Measurements from ENCODE around the gene NUDT14.
A peak's percentile ranks its signal among the peaks of the same experiment; 100 is the strongest.

Gene NUDT14

DNA sequence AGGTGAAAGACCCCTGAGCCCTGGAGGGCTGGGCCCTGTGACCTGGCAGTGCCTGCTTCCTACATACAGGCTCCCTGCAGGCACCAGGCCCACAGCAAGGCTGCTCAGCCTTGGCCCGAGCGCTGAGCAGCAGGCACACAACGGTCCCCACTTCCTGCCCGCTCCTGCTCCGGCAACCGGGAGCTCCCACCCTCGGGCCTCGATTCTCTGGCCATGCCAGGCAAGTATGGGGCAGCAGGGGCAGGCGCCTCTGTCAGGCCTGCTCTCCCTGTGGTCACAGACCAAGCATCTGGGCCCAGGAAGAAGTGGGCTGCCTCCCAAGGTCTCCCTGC lies 30.6 kb upstream of the NUDT14 start:
- no peak for DNase-seq

DNA sequence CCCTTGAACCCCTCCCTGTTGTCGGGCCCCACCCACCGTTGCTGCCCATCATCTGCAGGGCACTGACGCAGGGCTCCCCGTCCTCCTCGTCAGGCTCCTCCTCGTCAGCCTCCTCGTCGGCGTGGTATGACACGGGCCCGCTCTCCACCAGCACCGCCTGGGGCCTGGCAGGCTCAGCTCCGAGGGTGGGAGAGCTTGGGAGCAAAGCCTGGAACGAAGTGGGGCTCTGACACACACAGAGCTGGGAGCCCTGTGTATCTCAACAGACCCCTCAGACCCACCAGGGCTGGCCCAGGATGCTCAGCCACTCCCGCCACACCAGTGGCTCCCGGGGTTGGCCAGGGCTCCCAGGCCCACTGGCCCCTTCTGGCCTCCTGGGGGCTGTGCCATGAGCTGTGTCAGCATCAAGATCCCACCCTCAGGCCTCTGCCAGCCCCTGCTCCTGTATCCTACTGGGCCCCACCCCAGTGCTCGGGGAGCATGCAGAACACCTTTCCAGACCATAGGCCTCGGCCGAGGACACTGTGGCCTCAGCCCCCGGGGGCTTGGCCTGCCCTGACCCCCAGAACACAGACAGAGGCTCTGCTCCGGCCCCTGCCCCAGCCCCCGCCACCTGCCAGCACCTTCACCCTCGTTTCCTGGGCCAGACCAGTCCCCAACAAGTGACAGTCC lies 30.1 kb upstream of the NUDT14 start:
- no peak for DNase-seq

DNA sequence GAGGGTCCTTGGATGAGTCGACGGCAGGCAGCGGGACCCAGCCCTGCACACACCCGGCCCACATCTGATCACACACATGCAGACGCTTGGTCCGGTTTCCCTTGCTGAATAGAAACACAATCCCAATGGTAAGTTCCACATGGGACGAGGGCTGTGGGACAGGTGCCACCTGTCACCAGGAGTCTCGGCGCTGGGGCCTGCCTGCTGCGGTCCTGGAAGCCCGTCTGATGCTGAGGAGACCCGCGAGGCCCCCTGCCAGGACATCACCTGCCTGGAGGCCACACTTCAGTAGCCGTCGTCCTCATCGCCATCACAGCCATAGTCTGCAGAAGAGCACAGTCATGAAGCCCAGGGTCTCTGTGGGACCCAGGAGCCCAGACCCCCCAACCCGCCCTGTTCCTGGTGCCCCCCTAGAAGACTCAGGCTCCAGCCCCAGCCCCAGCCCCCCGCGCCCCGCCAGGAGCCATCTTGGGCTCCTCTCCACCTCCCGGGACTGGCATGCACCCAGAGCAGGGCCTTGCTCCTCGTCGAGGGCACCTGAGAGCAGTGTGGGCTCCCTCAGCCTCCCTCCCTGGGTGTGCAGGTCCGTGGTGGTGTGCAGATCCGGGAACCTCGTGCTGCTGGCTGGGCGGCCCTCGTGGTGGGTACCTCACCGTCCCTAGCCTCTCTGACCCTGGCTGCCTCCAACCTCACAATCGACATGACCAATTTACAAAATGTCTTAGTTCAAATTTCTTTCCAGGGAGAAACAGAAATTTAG lies 29.3 kb upstream of the NUDT14 start:
- DNase-seq, result no peak

DNA sequence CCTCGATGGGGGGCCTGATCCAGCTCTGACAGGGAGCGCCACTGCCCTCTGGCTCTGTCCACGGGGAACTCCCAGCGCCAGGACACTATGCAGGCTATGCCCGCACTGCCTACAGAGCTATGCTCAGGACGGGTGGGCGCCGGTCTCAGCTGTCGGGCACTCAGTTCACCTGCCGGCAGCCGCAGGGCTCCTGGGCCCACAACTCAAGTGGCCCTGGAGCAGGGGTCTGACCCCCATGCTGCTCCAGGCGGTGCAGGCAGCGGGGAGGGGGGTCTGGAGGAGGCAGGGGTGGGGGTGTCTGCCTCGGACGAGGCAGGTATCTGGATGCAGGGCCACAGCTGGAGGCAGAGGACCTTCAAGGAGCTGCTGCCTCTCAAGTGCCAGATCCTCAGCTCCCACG lies 28.5 kb upstream of the NUDT14 start:
- DNase-seq, result no peak

DNA sequence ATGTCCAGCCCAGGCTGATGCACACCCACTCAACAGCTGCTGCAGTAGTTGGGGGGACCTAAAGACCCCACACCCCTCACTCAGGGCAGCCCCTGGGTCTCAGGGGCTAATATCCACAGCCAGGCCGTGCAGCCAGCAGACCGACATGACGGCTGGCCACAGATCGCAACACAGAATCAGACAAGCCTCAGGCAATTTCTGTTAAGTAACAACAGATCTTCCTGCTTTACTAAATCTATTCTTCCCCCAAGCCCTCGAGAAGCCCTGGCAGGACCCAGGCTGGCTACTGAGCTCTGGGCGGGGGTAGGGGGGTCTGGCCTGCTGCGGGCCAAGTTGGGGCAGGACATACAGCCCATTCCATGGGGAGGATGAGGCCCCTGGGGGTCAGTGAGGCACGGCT lies 28.0 kb upstream of the NUDT14 start:
- no peak for DNase-seq

DNA sequence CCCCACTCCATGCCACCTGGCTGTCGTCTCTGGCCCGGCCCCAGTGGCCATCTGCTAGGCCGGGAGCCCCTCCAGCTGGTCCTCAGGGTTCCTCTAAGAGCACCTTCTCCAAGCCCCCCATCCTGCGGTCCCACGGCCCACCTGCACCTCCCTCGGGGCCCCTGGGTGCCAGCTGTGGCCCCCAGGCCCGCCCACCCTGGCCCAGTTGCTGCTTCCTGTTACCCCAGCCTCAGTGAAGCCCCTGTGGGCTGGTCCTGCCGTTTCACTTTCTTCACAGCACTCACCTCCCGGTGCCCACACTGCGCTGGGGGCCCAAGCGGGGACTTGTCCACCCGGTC lies 27.6 kb upstream of the NUDT14 start:
- no peak for DNase-seq

DNA sequence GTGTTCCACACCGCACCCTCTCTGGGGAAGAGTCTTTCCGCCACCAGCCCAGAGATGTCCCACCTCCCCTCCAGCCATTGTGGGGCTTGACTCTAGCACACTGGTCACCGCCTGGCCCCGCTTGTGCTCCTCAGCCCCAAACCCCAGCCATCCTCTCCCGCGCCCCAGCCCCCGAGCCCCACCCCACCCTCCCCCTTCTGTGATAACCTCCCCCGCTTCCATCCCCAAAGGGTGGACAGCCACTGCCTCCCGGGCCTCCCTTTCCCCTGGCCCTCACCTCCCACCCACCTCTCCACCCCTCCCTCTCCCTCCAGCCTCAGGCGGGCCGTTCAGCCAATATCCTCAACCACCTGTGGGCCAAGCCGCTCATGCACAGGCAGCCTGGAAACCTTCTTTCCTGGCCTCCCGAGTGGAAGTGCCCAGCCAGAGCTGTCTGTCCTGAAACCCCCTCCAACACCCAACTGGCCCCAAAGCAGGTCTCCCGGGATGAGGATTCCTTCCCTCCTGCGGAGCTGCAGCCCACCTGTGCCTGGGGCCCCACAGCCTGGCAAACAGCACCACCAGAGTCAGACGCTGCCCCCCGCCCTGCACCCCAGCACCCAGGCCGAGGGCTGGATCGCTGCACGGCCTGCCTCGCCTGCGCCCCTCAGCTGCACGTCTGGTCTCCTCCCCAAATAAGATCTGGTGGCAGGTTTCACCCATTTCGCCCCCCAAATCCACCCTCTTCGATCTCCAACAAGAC lies 27.1 kb upstream of the NUDT14 start:
- no peak for DNase-seq

DNA sequence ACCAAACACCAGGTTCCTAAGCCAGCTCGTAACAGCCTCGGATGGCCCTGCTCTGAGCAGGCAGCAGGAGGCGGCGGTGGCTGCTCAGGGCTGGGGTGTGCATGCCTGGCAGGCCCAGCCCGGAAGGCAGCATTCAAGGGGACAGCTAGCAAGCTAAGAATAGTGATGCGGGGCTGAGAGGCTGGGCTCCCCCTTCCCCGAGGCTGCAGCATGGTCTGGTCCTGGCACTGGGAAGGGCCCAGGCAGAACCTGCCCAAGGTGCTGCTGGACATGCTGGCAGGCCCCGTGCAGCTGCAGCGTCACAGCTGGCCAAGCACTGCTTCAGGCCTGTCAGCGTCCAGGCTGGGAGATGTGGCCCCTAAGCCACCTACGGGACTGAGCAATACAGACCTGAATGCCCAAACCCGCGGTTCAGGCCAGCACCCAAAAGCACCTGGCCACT lies 26.4 kb upstream of the NUDT14 start:
- DNase-seq, result no peak

DNA sequence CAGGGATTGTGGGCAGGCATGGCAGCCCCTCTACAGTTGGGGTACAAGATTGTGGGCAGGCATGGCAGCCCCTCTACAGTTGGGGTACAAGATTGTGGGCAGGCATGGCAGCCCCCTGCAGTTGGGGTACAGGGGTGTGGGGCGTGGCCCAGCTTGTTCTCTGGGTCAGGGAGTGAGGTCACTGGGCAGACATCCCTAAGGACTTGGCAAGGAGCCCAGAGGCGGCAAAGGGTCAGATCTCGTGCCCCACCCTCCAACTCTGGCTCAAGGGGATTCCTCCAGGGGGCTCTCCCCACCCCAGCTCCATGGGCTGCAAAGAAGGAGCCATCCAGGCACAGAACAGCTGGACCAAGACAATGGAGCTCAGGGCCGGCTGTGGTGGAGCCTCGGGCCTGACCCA lies 25.8 kb upstream of the NUDT14 start:
- no peak for DNase-seq

DNA sequence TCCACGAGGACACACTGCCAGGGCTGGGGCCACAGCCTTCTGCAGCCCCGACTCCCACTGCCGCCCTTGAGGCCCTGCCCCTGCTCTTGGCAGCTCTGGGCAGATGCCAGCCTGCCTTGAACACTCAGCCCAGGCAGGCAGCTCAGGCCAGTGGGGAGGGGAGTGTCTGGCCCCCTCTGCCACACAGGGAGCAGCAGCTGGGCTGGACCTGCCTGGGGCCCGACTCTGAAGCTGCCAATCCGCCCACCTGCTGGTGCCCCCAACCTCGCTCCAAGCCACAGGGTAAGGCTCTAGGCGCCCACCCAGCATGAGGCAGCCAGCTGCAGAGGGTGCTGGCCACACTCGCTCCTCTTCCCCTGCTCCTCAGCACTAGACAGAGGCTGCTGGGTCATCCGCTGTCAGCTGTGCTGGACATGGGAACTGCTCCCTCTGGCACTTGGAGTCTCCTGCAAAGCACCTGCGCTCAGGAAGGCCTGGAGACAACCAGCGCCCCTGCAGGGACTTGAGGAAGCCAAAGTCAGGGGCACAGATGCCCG lies 24.6 kb upstream of the NUDT14 start:
- no peak for DNase-seq

DNA sequence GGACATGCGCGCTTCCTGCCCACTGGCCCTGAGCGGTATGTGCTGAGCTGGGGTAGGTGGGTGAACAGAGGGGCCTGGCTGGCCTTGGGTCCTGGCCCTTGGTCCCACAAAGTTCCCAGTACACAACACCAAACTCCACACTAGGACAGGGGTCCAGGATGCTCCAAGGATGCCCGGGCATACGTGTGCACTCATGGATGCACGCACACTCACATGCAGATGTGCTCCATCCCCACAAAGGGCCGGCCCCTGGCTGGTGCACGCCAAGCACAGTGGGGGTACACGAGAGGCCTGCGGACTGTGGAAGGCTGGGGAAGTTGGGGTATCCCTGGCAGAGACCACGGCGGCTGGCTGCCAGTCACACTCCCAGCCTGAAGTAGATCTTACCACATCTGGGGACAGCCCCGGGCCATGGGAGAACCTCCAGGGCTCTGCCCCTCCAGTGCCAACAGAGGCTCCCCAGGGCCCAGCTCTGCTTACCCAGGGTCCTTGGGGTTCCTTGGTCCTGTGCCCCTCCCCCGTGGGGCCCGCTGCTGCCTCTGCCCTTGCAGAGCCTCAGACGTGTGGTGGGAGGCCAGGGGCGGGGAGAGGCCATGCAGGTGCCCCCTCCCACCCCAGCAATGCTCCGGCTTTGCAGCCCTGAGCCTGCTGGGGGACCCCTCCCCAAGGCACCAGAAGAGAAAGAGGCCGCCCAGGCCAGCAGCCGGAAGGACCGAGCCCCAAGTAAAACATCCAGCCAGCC lies 24.0 kb upstream of the NUDT14 start:
- no peak for DNase-seq

DNA sequence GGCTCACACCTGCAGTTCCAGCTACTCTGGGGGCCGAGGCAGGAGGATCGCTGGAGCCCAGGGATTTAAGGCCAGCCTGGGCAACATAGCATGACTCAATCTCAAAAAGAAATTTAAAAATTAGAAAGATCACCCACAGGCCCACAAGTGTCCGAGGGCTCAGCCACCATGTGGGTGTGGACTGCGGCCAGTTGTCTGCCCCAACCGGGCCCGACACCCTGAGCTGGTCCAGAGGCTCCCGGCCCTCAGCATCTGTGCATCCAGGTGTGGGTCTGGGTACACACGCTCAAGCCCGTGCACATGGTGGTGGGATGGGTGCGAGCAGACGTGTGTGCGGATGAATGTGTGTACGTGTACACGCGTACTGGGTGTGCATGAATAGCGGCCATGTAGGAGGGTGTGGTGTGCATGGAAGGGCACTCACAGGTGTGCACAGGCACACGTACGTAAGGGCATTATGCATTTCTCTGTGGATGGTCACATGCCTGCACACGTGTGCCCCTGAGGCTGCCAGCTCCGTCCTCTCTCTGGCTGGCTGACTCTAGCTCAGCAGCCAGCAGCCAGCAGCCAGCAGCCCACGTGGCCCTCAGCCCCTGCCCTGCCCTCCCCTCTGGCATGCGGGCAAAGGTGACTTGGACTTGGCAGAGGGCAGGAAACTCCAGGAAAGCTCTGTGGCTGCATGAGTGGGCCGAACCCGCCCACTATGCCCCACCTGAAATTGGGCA lies 23.3 kb upstream of the NUDT14 start:
- no peak for DNase-seq

DNA sequence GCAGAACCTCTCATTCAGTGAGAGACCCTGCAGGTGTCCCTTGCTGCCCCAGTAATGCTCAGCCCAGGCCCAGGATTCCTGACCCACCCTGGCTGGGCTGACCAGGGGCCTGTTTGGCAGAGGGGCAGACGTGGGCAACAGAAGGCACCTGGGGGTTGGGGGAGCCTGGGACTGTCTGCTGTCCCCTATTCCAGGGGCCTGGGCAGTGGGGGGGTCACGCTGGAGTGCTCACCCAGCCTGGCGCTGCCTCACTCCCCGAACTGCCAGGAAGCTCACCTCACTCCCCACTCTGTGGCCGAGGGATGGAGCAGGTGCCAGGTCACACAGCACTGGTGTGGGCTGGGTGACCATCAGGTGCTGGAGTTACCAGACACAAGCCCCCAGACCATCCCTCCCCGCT lies 22.6 kb upstream of the NUDT14 start:
- DNase-seq, result no peak

DNA sequence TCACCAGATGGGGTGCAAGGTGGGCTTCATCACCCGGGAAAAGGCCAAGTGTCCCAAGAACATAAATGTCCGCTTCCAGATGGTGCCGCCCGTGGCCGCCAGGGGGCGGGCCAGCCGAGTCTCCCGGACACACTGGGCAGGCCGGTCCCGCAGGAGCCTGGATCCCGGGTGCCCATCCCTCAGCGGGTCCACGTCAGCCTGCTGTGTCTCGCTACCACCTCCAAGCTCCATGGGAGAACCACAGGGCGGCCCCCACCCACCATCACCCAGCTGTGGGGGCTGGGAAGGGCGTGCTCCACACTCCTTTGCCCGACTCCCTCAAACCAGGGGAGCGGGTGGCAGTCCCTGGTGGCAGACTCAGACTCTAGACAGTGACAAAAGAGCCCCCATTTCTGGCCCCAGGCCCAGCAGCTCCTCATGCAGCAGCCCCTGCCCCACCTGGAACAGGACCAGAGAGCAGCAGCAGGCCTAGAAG lies 22.0 kb upstream of the NUDT14 start:
- DNase-seq, result peak; percentile 59

DNA sequence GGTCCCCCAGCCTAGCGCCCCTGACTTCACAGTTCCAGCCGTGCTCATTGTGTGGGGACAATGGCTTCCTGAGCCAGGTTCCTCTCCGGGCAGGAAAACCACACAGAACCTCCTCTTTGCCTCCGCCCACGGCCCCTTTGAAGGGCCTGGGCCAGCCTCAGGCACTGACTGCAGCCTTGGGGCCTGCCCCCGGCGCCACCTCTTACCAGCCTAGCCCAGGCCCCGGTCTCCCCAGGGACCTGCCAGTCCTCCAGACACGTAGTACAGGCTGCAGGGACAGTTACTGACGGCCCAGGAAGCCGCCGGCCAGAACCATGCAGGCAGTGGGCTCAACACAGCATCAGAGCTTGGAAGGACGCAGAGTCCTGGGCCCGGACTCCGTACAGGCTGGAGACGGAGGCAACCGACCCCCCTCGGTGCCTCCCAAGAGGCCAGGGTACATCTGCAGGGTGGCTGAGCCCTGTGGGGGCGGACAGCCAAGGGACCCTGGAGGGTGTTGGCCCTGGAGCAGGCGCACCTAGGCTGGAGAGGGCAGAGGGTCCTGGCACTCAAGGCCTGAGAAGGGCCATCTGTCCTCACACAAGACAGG lies 20.9 kb upstream of the NUDT14 start:
- no peak for DNase-seq

DNA sequence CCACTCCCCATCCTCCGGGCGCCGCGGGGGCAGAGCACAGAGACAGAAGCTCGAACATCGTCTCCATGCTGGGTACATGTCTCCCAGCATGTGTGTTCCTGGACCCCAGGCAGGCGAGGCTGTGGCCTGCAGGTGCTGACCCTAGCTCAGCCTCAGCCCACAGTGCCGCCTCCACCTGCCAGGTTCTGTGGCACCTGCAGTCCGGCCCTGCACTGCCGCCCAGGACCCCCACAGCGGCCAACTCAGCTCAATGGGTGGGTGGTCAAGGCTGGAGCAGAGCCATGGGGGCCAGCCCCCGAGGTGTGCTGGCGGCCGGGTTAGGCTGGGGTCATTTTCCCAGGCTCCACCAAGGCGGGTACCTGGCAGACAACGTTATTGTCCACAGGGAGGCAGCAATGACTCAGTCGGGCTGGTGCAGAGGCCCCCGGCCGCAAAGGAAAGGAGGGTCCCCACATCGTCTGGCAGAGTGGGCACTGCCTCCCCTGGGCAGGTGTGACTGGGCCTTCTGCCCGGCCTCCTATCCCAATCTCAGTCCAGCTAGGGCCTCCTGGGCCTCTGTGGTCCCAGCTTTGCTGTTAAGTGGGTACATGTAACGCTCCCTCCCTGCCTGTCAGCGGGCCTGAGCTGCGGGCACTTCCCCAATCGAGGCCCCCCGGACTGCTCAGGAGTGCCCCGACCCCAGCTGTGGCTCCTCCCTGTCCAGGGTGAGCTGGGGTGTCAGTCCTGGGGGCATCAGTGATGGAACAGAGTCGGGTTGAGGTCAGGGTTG lies 20.2 kb upstream of the NUDT14 start:
- no peak for DNase-seq

DNA sequence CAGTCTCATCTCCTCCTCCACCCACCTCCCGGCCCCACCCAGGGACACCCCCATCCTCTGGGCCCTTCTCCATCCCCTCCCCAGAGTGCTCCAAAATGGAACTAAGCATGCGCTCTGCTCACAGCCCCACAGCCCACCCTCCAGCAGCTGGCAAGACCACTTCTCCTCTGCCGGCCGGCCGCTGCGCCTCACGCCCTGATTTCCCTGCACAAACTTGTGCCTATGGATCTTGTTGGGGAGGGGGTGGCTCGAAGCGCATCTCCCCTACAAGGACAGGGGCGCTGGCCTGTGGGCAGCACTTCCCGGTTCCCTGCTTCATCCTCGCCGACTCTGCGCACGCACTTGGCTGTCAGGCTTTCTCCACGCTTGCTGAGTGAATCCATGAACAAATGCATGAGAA lies 19.5 kb upstream of the NUDT14 start:
- DNase-seq, result no peak

DNA sequence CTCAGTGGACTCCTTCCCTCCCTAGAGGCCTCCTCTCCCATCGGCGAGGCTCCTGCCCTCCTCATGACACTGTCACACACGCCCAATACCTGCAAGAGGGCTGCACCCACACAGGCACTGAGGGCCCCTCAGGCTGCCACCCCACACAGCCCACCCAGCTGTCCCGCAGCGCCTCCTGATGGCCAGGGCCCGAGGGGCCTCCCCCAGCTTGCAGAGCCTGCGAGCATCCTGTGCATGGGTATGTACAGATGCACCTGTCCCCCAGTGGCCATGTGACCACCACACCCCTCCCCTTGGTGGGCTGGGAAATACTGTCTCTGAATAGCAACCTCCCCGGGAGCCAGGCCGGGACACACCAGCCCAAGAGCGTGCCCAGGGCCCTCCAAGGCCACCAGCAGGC lies 19.0 kb upstream of the NUDT14 start:
- no peak for DNase-seq

DNA sequence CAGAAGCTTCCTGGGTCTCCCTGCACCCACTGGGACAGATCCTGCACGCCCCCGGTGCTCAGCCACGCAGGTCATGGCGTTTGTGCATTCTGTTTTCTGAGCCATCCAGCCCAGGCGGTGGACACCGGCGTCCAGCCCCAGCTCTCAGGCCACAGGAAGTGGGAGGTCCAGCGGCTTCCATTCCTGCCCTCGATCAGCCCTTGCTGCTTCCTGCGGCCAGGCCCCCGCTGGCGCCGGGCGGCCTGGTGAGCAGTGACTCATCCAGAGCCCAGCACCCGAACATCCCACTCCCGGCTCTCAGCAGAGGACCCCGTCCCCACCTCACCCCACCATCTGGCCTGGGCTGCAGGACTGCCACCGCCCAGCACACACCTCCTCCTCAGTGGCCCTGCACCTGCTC lies 18.0 kb upstream of the NUDT14 start:
- DNase-seq, result no peak

DNA sequence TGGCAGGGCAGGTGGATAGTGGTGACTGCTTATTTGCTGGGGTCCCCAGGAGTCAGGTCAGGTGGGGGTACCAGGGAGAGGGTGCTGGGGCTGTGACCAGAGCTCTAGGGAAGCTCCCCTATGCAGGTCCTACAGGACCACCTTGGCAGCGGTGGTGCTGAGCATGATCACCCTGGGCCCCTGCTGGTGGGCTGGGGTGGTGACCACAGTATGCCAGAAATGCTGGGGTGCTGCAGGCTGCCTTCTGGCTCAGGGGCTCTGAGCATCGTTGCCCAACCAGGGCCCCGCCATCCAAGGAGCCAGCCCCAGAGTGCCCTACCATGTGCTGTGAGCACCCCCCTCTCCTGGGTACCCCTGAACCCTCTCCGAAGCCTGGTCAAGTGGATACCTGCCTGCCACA lies 17.5 kb upstream of the NUDT14 start:
- no peak for DNase-seq

DNA sequence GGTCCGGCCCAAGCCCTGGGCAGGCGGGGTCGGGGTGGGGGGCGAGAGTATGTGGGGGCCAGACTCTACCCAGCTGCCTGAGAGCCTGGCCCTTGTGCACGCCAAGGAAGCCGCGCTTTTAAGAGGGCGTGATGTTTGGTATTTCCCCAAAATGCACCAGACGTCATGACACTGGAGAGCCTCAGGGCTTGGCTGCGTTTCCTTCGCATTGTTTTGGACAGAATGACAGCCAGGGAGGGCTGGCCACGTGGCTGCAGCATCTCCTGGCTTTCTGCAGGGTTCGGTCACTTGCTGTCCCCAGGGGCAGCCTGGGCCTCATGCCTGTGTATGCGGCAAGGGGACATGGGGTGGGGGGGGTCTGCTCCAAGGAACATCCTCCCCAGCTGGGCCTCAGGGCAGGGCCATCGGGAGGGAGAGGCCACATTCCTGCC lies 16.1 kb upstream of the NUDT14 start:
- DNase-seq, result no peak
